Spleen (tissue), 7 donors: Measurements from ENCODE around the gene RALGAPA1.
"Not testable (repeated sequence)": the region's sequence is repeated elsewhere in the genome, so short reads cannot be mapped to it uniquely, and the experiment has no call there.

Experiments
- CTCF ChIP-seq, 11 experiments: fragments of 200-600 bp in 7 of 11; fragments of 450-650 bp in 4 of 11; sonication (generic) in 4 of 11; IDR thresholded peaks in 8 of 11; conservative IDR thresholded peaks in 3 of 11; 1 replicate in 7 of 11; 2 replicates in 4 of 11; pipeline versions ENCODE4 v1.4.0 to v1.8.0; 2016 to 2021; ENCODE audit warnings: antibody characterized with exemption in 11 of 11, inconsistent platforms in 4 of 11, mild to moderate bottlenecking in 1 of 11
- POLR2AphosphoS5 ChIP-seq, 3 donors: sonication (generic); formaldehyde crosslinking; IDR thresholded peaks; one replicate each; pipeline ENCODE4 v1.5.1; 2017; ENCODE audit warnings: antibody characterized with exemption in 3 of 3
- donor health status: DM: no; HTN: no; CAD: no; lungs with moderate emphysema.
- donor health status: DM: no; HTN: no; CAD: no.
- donor health status: DM: no; HTN: no; CAD: no.

DNA sequence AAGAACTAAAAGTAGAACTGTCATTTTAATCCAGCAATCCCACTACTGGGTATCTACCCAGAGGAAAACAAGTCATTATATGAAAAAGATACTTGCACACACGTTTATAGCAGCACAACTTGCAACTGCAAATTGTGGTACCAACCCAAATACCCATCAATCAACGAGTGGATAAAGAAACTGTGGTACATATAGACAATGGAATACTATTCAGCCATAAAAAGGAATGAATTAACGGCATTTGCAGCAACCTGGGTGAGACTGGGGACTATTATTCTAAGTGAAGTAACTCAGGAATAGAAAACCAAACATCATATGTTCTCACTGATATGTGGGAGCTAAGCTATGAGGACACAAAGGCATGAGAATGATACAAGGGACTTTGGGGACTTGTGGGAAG is 73.9 kb downstream of the RALGAPA1 start:
- TF ChIP-seq CTCF (IDR thresholded peaks at IDR 0.05 in 8 of 11, conservative IDR thresholded peaks at IDR 0.05 in 3 of 11); POLR2AphosphoS5 (IDR thresholded peaks at IDR 0.05): not testable (repeated sequence)
